Measurements from ENCODE around the gene BRICD5.

BRICD5 gene

GRCh38 chr16:2237102-2237482, 26.4 kb upstream of the BRICD5 start:
- no peak for DNase-seq

GRCh38 chr16:2236337-2237101, 25.9 kb upstream of the BRICD5 start, which contains the start of gene DNASE1L2:
DNASE1L2 (plus strand) TSS chr16:2236444; CDS start chr16:2236817, 373 bp downstream.
- no peak for DNase-seq

- DNase-seq = no peak
Measured at GRCh38 chr16:2235695-2236336, 25.2 kb upstream of the BRICD5 start.

- DNase-seq = no peak
Measured at GRCh38 chr16:2235234-2235651, 24.6 kb upstream of the BRICD5 start.

GRCh38 chr16:2234813-2235170, 24.1 kb upstream of the BRICD5 start:
- no peak for DNase-seq

GRCh38 chr16:2233872-2234812, 23.5 kb upstream of the BRICD5 start:
- DNase-seq = no peak

GRCh38 chr16:2233046-2233775, 22.5 kb upstream of the BRICD5 start:
- DNase-seq = no peak

- DNase-seq = no peak
Measured at GRCh38 chr16:2232094-2232990, 21.7 kb upstream of the BRICD5 start.

GRCh38 chr16:2231016-2231931, 20.6 kb upstream of the BRICD5 start:
- no peak for DNase-seq

GRCh38 chr16:2230376-2230775, 19.7 kb upstream of the BRICD5 start:
- DNase-seq = no peak

- DNase-seq = no peak
Measured at GRCh38 chr16:2229632-2230250, 19.1 kb upstream of the BRICD5 start.

- no peak for DNase-seq
Measured at GRCh38 chr16:2229091-2229490, 18.4 kb upstream of the BRICD5 start.

- no peak for DNase-seq
Measured at GRCh38 chr16:2228161-2228824, 17.6 kb upstream of the BRICD5 start.

- DNase-seq = no peak
Measured at GRCh38 chr16:2226918-2227317, 16.3 kb upstream of the BRICD5 start.

GRCh38 chr16:2226245-2226793, 15.7 kb upstream of the BRICD5 start:
- no peak for DNase-seq

- DNase-seq = peak; percentile 15 to 19
Measured at GRCh38 chr16:2223942-2224486, 13.4 kb upstream of the BRICD5 start.

- DNase-seq = peak; percentile 99 to 100
Measured at GRCh38 chr16:2223221-2223941, 12.7 kb upstream of the BRICD5 start, which contains the start of gene E4F1. E4F1 (plus strand) TSS chr16:2223591; CDS start chr16:2223614, 23 bp downstream.

- DNase-seq = no peak
Measured at GRCh38 chr16:2216330-2216729, 5.7 kb upstream of the BRICD5 start.

Data from CD4-positive, alpha-beta T cell treated with Interleukin-1 beta for 1 hour (primary cell).